GM23338 (cell line): ENCODE data around the gene CCDC38. TPM values are rescaled to one million over a fixed set of nuclear protein-coding genes. Genes with fewer than 3 reads are reported as not detected.

Experiments used
- ATAC-seq: fragments of 200-7000 bp; cut with Tn5 transposase; 3 replicates; pipeline ENCODE4 v1.9.1; 2020
- DNase-seq: peaks from one replicate; pipeline ENCODE4 v3.0.0-alpha.2; 2015; ENCODE audit warnings: low spot score
- H2AFZ ChIP-seq: fragments of 200-600 bp; sonication (generic); 2 replicates; pipeline ENCODE4 v1.8.0; 2016; ENCODE audit warnings: antibody characterized with exemption, mild to moderate bottlenecking, moderate library complexity
- H3F3A ChIP-seq: fragments of 200-600 bp; sonication (generic); replicated peaks from 2 replicates; pipeline ENCODE4 v1.8.0; 2017; ENCODE audit warnings: antibody characterized with exemption, mixed run types, low read depth
- H3K27ac ChIP-seq: fragments of 200-600 bp; sonication (generic); 2 replicates; pipeline ENCODE4 v1.6.1; 2016; ENCODE audit warnings: low read depth
- H3K27me3 ChIP-seq: fragments of 200-600 bp; sonication (generic); 2 replicates; pipeline ENCODE4 v1.8.0; 2016; ENCODE audit warnings: mild to moderate bottlenecking, mixed run types, moderate library complexity; ENCODE audit not compliant: insufficient read depth
- H3K36me3 ChIP-seq: fragments of 200-600 bp; sonication (generic); 2 replicates; pipeline ENCODE4 v1.8.0; 2016; ENCODE audit warnings: mild to moderate bottlenecking; ENCODE audit not compliant: insufficient read depth
- H3K4me1 ChIP-seq: fragments of 200-600 bp; sonication (generic); 2 replicates; pipeline ENCODE4 v1.8.0; 2016; ENCODE audit warnings: mild to moderate bottlenecking, moderate library complexity; ENCODE audit not compliant: insufficient read depth
- H3K4me2 ChIP-seq: fragments of 200-600 bp; sonication (generic); 2 replicates; pipeline ENCODE4 v1.7.1; 2017; ENCODE audit warnings: mixed run types
- H3K4me3 ChIP-seq: fragments of 200-600 bp; sonication (generic); 2 replicates; pipeline ENCODE4 v1.6.1; 2016; ENCODE audit warnings: mixed run types
- H3K79me2 ChIP-seq: fragments of 200-600 bp; sonication (generic); replicated peaks from 2 replicates; pipeline ENCODE4 v1.8.0; 2017; ENCODE audit warnings: mild to moderate bottlenecking; ENCODE audit not compliant: insufficient read depth
- H3K9me2 ChIP-seq: fragments of 200-600 bp; sonication (generic); 2 replicates; pipeline ENCODE4 v1.8.0; 2017; ENCODE audit not compliant: insufficient read depth
- H4K20me1 ChIP-seq: fragments of 200-600 bp; sonication (generic); replicated peaks from 2 replicates; pipeline ENCODE4 v1.8.0; 2017; ENCODE audit warnings: mild to moderate bottlenecking; ENCODE audit not compliant: insufficient read depth
- H3K27ac Mint-ChIP-seq: 2 replicates; pipeline ENCODE4 v1.8.0; 2020; ENCODE audit warnings: inconsistent platforms, mild to moderate bottlenecking, moderate library complexity, mixed read lengths
- H3K27me3 Mint-ChIP-seq: 3 replicates; pipeline ENCODE4 v1.8.0; 2022; ENCODE audit warnings: low read depth, mild to moderate bottlenecking, moderate library complexity, mixed read lengths, inconsistent platforms; ENCODE audit not compliant: insufficient read depth, poor library complexity
- H3K36me3 Mint-ChIP-seq: 3 replicates; pipeline ENCODE4 v1.8.0; 2021; ENCODE audit warnings: low read depth, mild to moderate bottlenecking, inconsistent platforms, moderate library complexity, mixed read lengths
- H3K4me1 Mint-ChIP-seq: 3 replicates; pipeline ENCODE4 v1.8.0; 2020; ENCODE audit warnings: mild to moderate bottlenecking, inconsistent platforms, mixed read lengths
- H3K4me3 Mint-ChIP-seq: 3 replicates; pipeline ENCODE4 v1.8.0; 2021; ENCODE audit warnings: moderate library complexity, mild to moderate bottlenecking, inconsistent platforms, mixed read lengths
- H3K9me3 Mint-ChIP-seq: 3 replicates; pipeline ENCODE4 v1.8.0; 2020; ENCODE audit warnings: moderate library complexity, mild to moderate bottlenecking, inconsistent platforms, mixed read lengths
- CREB1 ChIP-seq: fragments of 250-450 bp; sonication (Bioruptor Pico); IDR thresholded peaks from 2 replicates; pipeline ENCODE4 v1.5.0; 2020; ENCODE audit warnings: low read depth, mild to moderate bottlenecking, moderate library complexity
- CTCF ChIP-seq, 2 experiments: fragments of 200-600 bp in 1 of 2; sonication (generic) in 1 of 2; conservative IDR thresholded peaks; 2 replicates each; pipeline versions ENCODE4 v1.5.1 to v1.6.1; 2016 to 2017; ENCODE audit warnings: antibody characterized with exemption in 2 of 2, low read depth in 2 of 2, mild to moderate bottlenecking in 2 of 2, moderate library complexity in 1 of 2
- EZH2phosphoT487 ChIP-seq: fragments of 200-600 bp; sonication (generic); IDR thresholded peaks from one replicate; pipeline ENCODE4 v1.8.1; 2018; ENCODE audit warnings: antibody characterized with exemption; ENCODE audit not compliant: unreplicated experiment
- JUNB ChIP-seq: IDR thresholded peaks from one replicate; pipeline ENCODE4 v1.6.1; 2016; ENCODE audit warnings: antibody characterized with exemption; ENCODE audit not compliant: unreplicated experiment
- NANOG ChIP-seq: IDR thresholded peaks from 2 replicates; pipeline ENCODE4 v1.6.1; 2016; ENCODE audit warnings: antibody characterized with exemption, borderline replicate concordance
- POLR2AphosphoS5 ChIP-seq: IDR thresholded peaks from 2 replicates; pipeline ENCODE4 v1.6.1; 2016; ENCODE audit warnings: antibody characterized with exemption, low read depth
- STAT1 ChIP-seq: IDR thresholded peaks from one replicate; pipeline ENCODE4 v1.6.1; 2016; ENCODE audit warnings: antibody characterized with exemption; ENCODE audit not compliant: unreplicated experiment
- ZNF114 ChIP-seq: fragments of 250-450 bp; sonication (Bioruptor Pico); IDR thresholded peaks from 2 replicates; pipeline ENCODE4 v1.5.0; 2020; ENCODE audit warnings: mild to moderate bottlenecking, moderate library complexity
- polyA plus RNA-seq: library from polyadenylated mRNA; unstranded; fragments of >200 nt; fragmentation: Nextera tagmentation; extraction: Ambion mirVana; gene quantifications from 2 replicates; pipeline ENCODE4 v1.2.1, GENCODE V29; 2016
- total RNA-seq: library from RNA; depleted of rRNA; stranded (reverse); fragments of >200 nt; shearing (Covaris generic); gene quantifications from 2 replicates; pipeline ENCODE4 v1.2.3, GENCODE V29; 2014
- TF ChIP-seq, protein P1 (sequence below): fragments of 250-450 bp; sonication (Bioruptor Pico); IDR thresholded peaks from 2 replicates; pipeline ENCODE4 v1.5.0; 2020; ENCODE audit warnings: mild to moderate bottlenecking, moderate library complexity
- TF ChIP-seq, protein P2 (sequence below): IDR thresholded peaks from one replicate; pipeline ENCODE4 v1.6.1; 2018; ENCODE audit warnings: antibody characterized with exemption; ENCODE audit not compliant: unreplicated experiment

Gene CCDC38
- total and polyA plus RNA-seq, 2 experiments from 2014 or later: not detected

DNA sequence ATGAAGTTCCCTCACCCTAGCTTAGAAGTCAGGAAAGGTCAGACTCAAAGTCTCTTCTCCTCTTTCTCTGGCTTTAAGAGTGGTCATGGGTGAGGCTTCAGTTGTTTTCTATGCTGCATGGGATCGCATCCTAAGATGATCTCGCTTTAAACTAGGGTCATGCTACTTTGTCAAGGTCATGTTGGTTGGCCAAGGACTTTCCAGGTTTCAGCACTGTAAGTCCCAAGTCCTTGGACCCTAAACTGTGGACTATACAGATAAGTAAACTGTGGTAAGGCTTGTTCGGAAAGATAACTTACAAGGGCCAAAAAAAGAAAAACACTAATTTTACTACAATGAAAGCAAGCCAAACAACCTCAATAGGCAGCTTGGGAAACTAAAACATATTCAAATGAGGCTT lies 36.4 kb upstream of the CCDC38 start (continued):
- TF ChIP-seq, protein P1, sequence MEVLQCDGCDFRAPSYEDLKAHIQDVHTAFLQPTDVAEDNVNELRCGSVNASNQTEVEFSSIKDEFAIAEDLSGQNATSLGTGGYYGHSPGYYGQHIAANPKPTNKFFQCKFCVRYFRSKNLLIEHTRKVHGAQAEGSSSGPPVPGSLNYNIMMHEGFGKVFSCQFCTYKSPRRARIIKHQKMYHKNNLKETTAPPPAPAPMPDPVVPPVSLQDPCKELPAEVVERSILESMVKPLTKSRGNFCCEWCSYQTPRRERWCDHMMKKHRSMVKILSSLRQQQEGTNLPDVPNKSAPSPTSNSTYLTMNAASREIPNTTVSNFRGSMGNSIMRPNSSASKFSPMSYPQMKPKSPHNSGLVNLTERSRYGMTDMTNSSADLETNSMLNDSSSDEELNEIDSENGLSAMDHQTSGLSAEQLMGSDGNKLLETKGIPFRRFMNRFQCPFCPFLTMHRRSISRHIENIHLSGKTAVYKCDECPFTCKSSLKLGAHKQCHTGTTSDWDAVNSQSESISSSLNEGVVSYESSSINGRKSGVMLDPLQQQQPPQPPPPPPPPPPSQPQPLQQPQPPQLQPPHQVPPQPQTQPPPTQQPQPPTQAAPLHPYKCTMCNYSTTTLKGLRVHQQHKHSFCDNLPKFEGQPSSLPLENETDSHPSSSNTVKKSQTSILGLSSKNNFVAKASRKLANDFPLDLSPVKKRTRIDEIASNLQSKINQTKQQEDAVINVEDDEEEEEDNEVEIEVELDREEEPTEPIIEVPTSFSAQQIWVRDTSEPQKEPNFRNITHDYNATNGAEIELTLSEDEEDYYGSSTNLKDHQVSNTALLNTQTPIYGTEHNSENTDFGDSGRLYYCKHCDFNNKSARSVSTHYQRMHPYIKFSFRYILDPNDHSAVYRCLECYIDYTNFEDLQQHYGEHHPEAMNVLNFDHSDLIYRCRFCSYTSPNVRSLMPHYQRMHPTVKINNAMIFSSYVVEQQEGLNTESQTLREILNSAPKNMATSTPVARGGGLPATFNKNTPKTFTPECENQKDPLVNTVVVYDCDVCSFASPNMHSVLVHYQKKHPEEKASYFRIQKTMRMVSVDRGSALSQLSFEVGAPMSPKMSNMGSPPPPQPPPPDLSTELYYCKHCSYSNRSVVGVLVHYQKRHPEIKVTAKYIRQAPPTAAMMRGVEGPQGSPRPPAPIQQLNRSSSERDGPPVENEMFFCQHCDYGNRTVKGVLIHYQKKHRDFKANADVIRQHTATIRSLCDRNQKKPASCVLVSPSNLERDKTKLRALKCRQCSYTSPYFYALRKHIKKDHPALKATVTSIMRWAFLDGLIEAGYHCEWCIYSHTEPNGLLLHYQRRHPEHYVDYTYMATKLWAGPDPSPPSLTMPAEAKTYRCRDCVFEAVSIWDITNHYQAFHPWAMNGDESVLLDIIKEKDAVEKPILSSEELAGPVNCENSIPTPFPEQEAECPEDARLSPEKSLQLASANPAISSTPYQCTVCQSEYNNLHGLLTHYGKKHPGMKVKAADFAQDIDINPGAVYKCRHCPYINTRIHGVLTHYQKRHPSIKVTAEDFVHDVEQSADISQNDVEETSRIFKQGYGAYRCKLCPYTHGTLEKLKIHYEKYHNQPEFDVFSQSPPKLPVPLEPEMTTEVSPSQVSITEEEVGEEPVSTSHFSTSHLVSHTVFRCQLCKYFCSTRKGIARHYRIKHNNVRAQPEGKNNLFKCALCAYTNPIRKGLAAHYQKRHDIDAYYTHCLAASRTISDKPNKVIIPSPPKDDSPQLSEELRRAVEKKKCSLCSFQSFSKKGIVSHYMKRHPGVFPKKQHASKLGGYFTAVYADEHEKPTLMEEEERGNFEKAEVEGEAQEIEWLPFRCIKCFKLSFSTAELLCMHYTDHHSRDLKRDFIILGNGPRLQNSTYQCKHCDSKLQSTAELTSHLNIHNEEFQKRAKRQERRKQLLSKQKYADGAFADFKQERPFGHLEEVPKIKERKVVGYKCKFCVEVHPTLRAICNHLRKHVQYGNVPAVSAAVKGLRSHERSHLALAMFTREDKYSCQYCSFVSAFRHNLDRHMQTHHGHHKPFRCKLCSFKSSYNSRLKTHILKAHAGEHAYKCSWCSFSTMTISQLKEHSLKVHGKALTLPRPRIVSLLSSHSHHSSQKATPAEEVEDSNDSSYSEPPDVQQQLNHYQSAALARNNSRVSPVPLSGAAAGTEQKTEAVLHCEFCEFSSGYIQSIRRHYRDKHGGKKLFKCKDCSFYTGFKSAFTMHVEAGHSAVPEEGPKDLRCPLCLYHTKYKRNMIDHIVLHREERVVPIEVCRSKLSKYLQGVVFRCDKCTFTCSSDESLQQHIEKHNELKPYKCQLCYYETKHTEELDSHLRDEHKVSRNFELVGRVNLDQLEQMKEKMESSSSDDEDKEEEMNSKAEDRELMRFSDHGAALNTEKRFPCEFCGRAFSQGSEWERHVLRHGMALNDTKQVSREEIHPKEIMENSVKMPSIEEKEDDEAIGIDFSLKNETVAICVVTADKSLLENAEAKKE (CRISPR knock-in tag): no peak
- TF ChIP-seq NANOG (no peak), STAT1 (no peak), POLR2AphosphoS5 (no peak), CREB1 (CRISPR knock-in tag) (no peak)
- TF ChIP-seq, protein P2, sequence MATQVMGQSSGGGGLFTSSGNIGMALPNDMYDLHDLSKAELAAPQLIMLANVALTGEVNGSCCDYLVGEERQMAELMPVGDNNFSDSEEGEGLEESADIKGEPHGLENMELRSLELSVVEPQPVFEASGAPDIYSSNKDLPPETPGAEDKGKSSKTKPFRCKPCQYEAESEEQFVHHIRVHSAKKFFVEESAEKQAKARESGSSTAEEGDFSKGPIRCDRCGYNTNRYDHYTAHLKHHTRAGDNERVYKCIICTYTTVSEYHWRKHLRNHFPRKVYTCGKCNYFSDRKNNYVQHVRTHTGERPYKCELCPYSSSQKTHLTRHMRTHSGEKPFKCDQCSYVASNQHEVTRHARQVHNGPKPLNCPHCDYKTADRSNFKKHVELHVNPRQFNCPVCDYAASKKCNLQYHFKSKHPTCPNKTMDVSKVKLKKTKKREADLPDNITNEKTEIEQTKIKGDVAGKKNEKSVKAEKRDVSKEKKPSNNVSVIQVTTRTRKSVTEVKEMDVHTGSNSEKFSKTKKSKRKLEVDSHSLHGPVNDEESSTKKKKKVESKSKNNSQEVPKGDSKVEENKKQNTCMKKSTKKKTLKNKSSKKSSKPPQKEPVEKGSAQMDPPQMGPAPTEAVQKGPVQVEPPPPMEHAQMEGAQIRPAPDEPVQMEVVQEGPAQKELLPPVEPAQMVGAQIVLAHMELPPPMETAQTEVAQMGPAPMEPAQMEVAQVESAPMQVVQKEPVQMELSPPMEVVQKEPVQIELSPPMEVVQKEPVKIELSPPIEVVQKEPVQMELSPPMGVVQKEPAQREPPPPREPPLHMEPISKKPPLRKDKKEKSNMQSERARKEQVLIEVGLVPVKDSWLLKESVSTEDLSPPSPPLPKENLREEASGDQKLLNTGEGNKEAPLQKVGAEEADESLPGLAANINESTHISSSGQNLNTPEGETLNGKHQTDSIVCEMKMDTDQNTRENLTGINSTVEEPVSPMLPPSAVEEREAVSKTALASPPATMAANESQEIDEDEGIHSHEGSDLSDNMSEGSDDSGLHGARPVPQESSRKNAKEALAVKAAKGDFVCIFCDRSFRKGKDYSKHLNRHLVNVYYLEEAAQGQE: no peak

- Mint-ChIP-seq H3K4me1 (peaks cover 10% of the 10 kb centered on the region; the same call in 1 of the 3 replicates), H3K27me3 (no peaks in the 10 kb centered on the region), H3K36me3 (no peaks in the 10 kb centered on the region), H3K4me3 (no peak overlapping the region), H3K27ac (no peak overlapping the region), H3K9me3 (no peaks in the 10 kb centered on the region)
- no peaks in the 10 kb centered on the region for H3F3A ChIP-seq
- H4K20me1 ChIP-seq: no peaks in the 10 kb centered on the region
- H3K4me2 ChIP-seq: no peak overlapping the region
- no peak for DNase-seq
- ATAC-seq: no peak
- no peak overlapping the region for H2AFZ ChIP-seq
- H3K27me3 ChIP-seq: no peaks in the 10 kb centered on the region
- H3K4me3 ChIP-seq: no peak overlapping the region
- H3K9me2 ChIP-seq: no peaks in the 10 kb centered on the region
- H3K36me3 ChIP-seq: no peaks in the 10 kb centered on the region
- H3K79me2 ChIP-seq: no peaks in the 10 kb centered on the region
- no peaks in the 10 kb centered on the region for H3K4me1 ChIP-seq
- H3K27ac ChIP-seq: no peak overlapping the region
- TF ChIP-seq CTCF (conservative IDR thresholded peaks at IDR 0.05; ENCODE audit: low read depth in 2 of 2): no peak
- no peak for TF ChIP-seq STAT1
- TF ChIP-seq EZH2phosphoT487: no peak
- no peak for TF ChIP-seq JUNB
- TF ChIP-seq, protein P2: no peak
- TF ChIP-seq ZNF114 (CRISPR knock-in tag): no peak
- TF ChIP-seq NANOG: no peak
Measured at GRCh38 chr12:95978351-95978750, 35.9 kb upstream of the CCDC38 start.
